GM12891 (cell line): ENCODE data around the gene FAT1.

ENCODE experiments used
- PAX5 ChIP-seq: IDR thresholded peaks from 2 replicates; pipeline ENCODE4 v1.6.1; 2011; ENCODE audit warnings: low read length, moderate library complexity, mild to moderate bottlenecking; ENCODE audit not compliant: insufficient read depth, severe bottlenecking
- POLR2A ChIP-seq: IDR thresholded peaks from 2 replicates; pipeline ENCODE4 v1.6.1; 2011; ENCODE audit warnings: low read depth, low read length, control low read depth
- POLR2AphosphoS5 ChIP-seq: IDR thresholded peaks from 2 replicates; pipeline ENCODE4 v1.6.1; 2011; ENCODE audit warnings: low read depth, low read length, control low read depth
- POU2F2 ChIP-seq: IDR thresholded peaks from 2 replicates; pipeline ENCODE4 v1.6.1; 2011; ENCODE audit warnings: low read depth, mild to moderate bottlenecking, control low read depth, low read length, moderate library complexity
- TAF1 ChIP-seq: IDR thresholded peaks from 2 replicates; pipeline ENCODE4 v1.6.1; 2011; ENCODE audit warnings: low read depth, low read length, control low read depth

- TF ChIP-seq TAF1 = no peak
- no peak for TF ChIP-seq POU2F2
- no peak for TF ChIP-seq PAX5
- TF ChIP-seq POLR2A = no peak
- no peak for TF ChIP-seq POLR2AphosphoS5
These were observed 136.1 kb downstream of the FAT1 start for GRCh38 chr4:186587416-186588018.
